CD4-positive, alpha-beta T cell treated with Interleukin-12 subunit alpha and Interleukin-12 subunit beta, for 1 hour (primary cell): Measurements from ENCODE around the gene NKAIN4.
A peak's percentile ranks its signal among the peaks of the same experiment; 100 is the strongest.

Experiments used
- DNase-seq: peaks from one replicate; pipeline ENCODE4 v3.0.0-alpha.2; 2020

NKAIN4 gene

GRCh38 chr20:63216041-63216848, 38.0 kb downstream of the NKAIN4 start, which contains the start of gene YTHDF1:
TSS of gene YTHDF1 (minus strand) at chr20:63216131. CDS start at chr20:63215892, 239 bp downstream.
- peak; percentile 97 for DNase-seq

- DNase-seq, result peak; percentile 15
These were observed 38.9 kb downstream of the NKAIN4 start for GRCh38 chr20:63215101-63216040.

GRCh38 chr20:63214514-63214913, 39.7 kb downstream of the NKAIN4 start:
- no peak for DNase-seq

GRCh38 chr20:63212792-63213191, 41.5 kb downstream of the NKAIN4 start:
- DNase-seq, result no peak

GRCh38 chr20:63212393-63212730, 41.9 kb downstream of the NKAIN4 start:
- no peak for DNase-seq

- DNase-seq, result no peak
These were observed 44.2 kb downstream of the NKAIN4 start for GRCh38 chr20:63210011-63210605.

GRCh38 chr20:63208346-63208909, 45.8 kb downstream of the NKAIN4 start:
- DNase-seq, result no peak

- DNase-seq, result no peak
These were observed 47.4 kb downstream of the NKAIN4 start for GRCh38 chr20:63206878-63207277.

GRCh38 chr20:63205896-63206295, 48.4 kb downstream of the NKAIN4 start:
- DNase-seq, result no peak

GRCh38 chr20:63204362-63204761, 49.9 kb downstream of the NKAIN4 start:
- DNase-seq, result no peak

- no peak for DNase-seq
These were observed 51.3 kb downstream of the NKAIN4 start for GRCh38 chr20:63202811-63203526.

GRCh38 chr20:63202021-63202420, 52.2 kb downstream of the NKAIN4 start:
- no peak for DNase-seq

GRCh38 chr20:63198606-63199005, 55.7 kb downstream of the NKAIN4 start:
- no peak for DNase-seq

- DNase-seq, result no peak
These were observed 57.3 kb downstream of the NKAIN4 start for GRCh38 chr20:63196768-63197470.

GRCh38 chr20:63194797-63195173, 59.5 kb downstream of the NKAIN4 start:
- no peak for DNase-seq

- no peak for DNase-seq
These were observed 60.1 kb downstream of the NKAIN4 start for GRCh38 chr20:63194007-63194796.

GRCh38 chr20:63192721-63193120, 61.5 kb downstream of the NKAIN4 start:
- DNase-seq, result no peak

GRCh38 chr20:63191400-63191799, 62.9 kb downstream of the NKAIN4 start:
- no peak for DNase-seq

GRCh38 chr20:63190828-63191227, 63.4 kb downstream of the NKAIN4 start:
- DNase-seq, result no peak
